ENCODE data around the gene SMG6.

- TF ChIP-seq CTCF (IDR thresholded peaks at IDR 0.05; ENCODE audit: low read depth, low read length) (no peak), EZH2phosphoT487 (IDR thresholded peaks at IDR 0.05; ENCODE audit: low read depth) (no peak)
Measured at GRCh38 chr17:2113279-2113622, 190.3 kb downstream of the SMG6 start.
